NOMO-1 treated with dmso at 0.1 percent for 144 hours (cell line): ENCODE measurements around the gene NAB2.

Experiments
- DNase-seq: peaks from one replicate; lab custom pipeline; 2025; ENCODE audit not compliant: unreplicated experiment; lab: John Stamatoyannopoulos, UW

The NAB2 gene

DNA sequence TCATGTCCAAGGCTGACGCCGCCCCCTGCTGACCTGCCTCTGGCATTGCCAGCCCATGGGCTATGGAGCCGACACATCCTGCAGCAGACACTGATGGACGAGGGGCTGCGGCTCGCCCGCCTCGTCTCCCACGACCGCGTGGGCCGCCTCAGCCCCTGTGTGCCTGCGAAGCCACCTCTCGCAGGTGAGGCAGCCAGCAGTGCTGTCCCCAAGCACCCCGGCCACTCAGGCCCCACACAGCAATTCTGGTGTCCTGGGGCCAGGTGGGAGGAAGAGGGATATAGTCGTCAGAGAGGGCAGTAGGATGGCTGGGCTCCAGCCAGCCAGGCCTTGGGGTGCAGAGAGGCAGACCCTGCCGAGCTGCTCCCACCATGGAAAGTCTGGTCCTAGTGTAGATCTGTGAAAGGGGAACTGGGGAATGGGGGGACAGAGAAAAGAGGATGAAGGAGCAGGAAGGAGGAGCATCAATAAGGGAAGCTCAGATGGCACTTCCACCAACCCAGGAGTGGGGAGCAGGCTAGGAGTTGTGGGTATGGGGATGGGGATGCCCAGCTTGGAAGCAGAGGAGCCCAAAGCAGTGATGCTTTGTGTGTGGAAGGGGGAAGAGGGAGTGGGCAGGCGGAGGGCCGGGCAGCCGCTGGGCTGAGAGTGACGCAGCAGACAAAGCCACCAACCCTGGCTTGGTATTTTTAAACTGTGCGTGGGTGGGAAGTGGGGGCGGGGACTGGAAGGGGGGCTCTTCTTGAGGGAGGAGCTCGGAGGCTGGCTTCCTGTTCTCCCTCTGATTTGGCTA lies 4.7 kb downstream of the NAB2 start:
- no peak for DNase-seq

DNA sequence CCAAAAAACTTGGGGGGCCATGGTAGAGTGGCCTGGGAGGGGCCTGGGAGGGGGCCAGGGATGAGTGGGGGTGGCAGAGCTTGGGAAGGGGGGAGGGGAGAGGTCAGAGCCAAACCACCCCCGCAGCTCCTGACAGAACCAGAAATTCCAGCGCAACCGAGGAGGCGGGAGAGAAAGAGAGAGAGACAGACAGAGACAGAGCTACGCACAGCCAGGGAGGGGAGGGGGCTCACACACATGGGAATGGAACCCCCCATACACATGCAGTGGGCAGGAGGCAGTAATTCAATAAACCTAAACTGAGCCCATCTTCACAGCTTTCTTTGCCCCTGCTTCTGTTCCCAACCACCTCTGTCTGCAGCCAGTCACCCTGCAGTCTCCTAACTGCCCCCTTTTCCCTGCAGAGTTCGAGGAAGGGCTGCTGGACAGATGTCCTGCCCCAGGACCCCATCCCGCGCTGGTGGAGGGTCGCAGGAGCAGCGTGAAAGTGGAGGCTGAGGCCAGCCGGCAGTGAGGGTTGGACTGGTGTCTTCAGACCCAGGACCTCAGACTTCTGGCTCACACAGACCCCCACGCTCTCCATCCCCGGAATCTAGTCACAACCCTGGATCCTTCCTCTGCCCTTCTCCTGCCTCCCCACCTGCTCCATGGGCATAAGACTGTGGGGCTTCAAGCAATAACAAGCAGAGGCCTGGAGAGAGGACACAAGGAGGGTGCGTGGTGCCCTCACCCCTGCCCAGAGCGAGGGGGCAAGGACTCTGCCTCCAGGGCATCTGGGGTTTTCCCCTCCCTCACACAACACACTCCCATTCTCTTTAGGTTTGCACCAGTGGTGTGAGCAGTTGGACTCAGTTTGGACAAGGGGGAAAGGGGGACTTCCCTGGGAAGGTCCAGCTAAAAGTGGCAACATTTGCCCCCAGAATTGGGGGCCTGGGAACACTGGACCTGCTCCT lies 5.6 kb downstream of the NAB2 start:
- DNase-seq, result no peak

DNA sequence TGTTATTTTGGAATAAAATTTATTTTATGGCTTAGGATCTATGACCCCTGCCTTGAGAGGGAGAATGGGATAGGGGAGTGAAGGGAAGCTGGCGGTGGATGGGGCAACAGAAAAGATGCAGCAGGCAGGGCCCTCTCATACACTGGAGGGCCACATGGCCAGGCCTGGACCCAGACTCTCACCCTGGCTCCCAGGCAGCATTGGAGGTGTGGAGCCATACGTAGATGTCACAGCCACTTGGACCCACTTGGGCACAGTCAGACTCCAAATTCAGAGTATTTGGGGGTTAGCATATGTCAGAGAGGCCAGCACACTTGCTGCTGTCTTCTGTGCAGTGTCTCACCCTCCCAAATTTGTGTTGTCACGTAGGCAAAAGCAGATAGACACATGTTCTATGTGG lies 6.5 kb downstream of the NAB2 start:
- DNase-seq, result no peak

DNA sequence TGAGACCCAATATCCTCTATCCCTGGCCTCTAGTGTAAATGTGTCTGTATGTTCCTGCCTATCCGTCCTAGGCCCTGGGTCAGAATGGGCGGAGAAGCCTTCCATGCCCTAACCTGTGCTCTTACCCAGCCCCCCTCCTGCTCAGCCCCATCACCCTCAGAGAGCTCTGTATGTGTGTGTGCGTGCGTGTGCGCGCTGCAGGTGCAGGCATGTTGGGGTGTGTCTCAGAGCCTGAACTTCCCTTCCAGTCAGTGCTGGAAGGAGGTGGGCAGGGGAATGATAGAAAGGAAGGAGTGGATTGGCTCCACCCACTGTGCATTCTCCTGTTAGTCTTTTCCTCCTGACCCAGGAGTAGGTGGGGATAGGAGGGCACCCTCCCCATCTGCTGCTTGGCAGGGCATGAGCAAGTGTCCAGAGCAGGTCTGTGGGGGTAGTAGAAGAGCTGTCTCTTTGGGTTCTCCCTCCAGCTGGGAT lies 7.2 kb downstream of the NAB2 start:
- DNase-seq, result no peak

DNA sequence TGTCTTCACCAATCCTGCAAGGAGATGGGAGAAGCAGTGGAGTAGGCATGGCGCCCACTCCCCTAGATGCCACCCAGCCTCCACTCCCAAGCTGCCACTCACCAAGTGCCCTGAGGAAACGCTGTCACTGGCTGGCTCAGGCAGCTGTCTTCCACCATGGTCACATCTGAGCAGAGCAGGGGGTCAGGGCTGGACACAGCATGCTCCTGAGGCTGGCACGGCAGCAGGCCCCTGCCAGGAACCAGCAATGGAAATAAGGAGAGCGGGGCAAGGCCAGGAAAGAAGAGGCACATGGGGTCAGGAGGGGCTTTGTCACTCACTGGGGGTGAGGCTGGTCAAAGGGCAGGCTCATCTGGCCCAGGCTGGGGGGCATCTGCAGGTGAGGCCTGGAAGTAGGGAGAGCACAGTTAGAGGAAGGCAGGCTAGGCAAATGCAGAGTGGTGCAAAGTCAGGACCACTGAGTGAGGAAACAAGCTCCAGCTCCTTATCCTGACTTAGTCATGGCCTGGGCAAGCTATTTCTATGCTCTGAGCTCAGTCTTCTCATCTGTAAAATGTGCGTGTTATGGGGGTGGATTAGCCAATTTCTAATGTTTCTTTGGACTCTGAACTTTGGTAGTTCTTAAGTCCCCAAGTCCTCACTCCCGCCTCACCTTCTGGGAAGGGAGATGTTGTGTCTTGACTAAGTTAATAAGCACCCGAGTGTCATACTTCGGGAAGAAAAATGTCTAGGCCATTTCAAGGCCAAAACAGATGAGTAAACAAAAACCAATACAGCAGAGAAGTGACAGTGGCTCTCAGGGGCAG lies 8.0 kb downstream of the NAB2 start:
- no peak for DNase-seq

DNA sequence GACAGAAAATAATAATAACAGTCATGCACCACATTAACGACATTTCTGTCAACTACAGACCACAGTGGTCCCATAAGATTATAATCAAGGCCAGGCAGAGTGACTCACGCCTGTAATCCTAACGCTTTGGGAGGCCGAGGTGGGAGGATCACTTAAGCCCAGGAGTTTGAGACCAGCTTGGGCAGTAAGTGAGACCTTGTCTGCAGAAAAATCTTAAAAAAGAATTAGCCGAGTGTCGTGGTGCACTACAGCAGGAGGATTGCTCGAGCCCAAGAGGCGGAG lies 8.6 kb downstream of the NAB2 start:
- no peak for DNase-seq

DNA sequence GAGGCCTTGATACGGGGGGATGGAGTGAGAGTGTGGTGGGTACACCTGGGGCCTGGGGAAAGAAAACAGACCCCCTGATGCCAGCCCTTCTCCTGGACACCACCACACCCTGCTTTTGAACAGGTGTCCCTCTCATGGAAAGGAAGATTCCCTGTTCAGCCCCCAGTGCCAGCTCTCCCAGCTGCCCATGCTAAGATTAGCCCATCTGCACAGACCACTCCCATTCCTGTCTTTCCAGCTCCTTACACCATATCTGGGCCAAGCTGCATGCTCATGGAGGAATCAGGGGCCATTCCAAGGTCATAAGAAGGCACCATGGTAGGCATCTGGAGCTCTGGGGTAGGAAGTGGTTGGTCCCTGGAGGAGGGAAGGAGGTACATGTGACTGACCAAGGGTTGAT lies 9.6 kb downstream of the NAB2 start:
- no peak for DNase-seq

DNA sequence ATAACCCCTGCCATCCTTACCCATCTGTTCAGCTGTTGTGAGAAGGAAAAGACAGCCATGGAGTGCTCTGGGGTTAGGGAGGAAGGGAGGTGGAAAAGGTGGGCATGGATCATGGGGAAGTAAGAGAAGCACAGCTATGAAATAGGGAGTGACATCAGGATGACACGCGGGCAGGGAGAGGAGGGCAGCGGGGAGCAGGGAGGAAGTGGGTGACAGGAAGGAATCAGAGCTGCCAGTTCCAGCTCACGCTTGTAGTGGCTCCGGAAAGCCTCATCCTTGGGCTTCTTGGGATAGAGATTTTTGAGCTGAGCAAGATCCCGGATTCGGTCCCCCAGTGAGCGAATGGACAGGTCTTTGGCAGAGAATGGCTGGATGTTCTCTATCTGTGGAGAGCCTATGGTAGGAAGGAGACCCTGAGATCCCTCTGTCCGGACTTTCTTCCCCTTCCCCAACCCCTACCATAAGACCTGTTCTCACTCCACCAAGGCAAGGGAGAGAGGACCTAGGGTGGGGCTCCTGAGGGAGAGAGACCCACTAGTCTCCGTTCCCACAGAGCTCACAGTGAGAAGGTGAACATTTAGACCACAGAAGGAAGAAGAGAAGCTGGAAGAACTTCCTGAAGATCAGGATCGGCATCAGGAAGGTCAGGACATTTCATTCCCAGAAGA lies 10.3 kb downstream of the NAB2 start:
- DNase-seq, result no peak

DNA sequence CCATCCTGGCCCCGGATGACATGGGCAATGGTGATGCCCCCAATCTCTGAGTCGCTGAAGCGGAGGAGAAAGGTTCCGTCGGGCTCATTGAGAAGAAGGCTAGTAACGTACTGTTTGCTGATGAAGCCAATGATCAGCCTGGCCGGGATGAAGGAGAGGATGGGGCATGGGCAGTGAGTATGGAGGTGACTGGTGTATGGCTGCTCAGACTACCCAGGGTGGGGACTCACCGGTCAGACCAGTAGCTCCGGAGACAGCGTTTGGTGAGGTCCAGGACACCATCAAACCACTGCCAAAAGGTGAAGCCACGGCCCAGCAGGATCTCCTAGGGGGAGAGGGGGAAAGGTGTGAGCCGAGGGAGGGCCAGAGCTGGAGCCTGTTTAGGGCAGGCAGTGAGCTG lies 10.9 kb downstream of the NAB2 start:
- DNase-seq, result no peak

DNA sequence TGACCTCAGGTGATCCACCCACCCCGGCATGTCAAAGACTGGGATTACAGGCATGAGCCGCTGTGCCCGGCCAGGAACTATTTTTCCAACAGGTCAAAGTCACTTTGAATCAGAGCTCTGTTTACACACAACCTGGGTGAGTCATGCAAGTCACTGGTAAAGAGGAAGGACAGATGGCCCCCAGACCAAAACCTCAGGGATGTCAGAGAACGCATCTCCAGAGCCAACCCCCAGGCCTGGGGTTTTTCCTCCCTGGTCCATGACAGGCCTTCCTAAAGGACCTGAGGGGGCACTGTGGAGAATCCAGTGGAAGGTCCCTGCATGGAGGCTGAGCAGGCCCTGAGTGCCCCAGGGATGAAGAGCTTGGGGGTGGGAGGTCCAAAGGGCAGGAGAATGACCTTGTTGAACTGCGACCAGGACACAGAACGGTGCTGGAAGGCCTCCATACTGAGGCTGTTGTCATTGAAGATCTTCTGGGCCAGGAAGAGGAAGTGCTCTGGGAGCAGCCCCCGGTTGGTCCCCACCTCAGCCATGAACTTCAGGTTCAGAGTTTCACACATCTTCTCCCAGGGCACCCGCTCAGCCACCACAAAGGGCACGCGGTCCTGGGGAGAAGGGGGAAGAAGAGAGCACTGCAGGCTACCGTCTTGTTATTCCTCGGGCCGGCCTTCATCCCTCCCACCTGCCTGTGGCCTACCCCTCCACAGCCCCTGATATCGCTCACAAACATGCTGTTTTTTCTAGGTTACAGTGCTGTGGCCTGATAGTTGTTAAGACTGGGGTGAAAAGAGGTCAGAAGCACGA lies 13.2 kb downstream of the NAB2 start:
- no peak for DNase-seq

DNA sequence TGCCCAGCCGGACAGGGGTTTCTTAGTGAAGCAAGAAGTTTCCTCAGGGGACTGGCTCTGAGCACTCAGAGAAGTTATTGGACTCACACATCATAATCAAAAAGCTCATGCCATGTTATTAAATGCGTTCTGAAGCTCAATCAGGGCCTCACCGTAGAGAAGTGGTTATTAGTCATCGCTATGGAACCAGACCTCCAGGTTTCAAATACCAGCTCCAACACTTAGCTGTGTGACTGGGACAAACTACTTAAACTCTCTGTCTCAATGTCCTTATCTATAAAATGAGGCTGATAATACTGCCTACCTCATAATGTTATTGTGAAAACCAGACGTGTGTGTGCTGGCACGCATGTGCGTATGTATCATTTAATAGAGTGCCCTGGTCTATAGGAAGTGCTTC lies 14.9 kb downstream of the NAB2 start:
- no peak for DNase-seq

DNA sequence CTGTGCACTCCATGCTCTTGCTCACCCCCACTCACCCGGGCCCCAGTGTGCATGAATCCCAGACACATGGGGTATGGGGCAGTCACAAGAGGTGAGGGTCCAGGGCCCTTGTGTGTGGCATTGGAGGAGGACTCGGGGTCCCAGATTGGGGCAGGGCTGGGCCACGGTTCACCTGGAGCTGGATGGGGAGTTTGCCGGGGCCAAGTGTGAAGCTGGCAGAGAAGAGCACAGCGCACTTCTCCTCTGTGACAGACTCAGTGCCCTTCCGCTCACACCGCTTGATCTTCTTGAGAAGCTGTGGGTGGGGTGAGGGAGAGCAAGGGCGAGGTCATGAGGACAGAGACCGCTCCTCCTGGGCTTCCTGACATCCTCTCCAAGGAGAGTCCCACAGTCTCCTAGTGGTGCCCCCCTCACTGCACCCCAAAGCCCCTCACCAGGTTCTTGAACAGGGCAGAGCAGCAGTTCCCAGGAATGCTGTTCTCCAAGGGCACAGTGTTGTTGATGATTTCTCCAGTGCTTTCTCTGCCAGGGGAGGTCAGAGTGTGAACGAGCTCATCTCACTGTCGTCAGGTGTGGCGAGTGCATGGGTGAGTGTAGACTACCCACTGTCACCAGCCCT lies 15.5 kb downstream of the NAB2 start:
- no peak for DNase-seq

DNA sequence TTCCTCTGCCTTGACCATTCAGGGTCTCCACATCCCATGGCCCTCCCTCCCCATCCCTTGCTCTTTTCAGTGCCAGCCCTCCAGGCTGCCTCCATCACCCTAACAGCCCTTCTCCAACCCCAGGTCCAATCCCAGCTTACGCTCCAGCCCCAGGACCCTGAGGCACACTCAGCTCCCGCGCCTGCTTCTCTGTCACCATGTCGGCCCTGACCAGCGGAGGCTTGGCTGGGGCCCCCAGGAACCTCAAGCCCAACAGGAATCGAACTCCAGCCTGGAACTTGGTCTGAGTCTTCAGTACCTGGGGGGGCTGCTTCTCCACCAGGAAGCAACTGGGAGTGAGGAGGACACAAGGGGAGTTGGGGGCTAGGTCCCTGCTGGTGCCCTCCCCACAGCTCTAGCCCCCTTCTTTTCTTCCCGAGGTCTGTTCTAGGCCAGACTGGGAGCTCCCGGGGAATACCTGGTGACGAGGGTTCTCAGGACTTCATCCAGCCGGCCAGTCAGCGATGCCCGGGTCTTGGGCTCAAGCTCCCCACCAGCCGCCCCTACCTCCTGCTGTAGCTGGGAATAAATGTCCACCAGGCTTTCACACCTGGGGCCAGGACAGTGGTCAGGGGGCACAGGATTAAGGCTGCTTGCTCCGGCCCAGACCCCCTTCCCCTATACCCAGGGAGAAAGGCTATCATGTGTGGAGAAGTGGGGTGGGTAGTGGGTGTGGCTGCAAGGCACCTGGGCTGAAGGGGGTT lies 16.3 kb downstream of the NAB2 start:
- no peak for DNase-seq

DNA sequence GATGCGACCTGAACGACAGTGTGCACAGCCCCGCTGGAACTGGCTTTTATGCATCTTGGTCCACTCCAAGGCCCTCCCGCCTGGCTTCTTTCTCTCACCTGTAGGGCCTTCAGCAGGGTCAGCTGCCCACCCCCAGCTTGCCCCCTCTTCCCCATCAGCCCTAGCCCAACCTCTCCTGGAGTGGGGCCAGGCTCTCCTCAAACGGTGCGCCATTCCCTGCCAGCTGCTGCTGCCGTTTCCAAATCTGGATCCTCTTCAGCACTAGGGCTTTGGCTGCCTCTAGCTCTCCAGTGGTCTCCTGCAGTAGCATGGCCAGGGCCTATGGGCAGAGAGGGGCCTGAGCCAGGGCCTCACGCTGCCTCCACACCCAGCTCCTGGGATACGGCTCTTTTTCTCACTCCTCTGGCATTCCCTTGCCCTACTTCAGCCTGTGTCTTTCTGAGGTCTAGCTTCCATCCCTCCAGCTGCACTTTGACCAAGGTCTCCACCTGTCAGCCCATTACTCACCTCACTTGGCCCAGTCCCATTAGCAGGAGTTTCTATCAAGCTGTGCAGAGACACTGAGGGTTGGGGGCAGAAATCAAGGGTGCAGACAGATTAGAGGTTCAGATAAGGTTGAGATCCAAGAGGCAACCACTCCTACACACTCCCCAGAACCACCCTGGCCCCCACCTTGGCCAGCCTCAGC lies 17.3 kb downstream of the NAB2 start:
- DNase-seq, result no peak

DNA sequence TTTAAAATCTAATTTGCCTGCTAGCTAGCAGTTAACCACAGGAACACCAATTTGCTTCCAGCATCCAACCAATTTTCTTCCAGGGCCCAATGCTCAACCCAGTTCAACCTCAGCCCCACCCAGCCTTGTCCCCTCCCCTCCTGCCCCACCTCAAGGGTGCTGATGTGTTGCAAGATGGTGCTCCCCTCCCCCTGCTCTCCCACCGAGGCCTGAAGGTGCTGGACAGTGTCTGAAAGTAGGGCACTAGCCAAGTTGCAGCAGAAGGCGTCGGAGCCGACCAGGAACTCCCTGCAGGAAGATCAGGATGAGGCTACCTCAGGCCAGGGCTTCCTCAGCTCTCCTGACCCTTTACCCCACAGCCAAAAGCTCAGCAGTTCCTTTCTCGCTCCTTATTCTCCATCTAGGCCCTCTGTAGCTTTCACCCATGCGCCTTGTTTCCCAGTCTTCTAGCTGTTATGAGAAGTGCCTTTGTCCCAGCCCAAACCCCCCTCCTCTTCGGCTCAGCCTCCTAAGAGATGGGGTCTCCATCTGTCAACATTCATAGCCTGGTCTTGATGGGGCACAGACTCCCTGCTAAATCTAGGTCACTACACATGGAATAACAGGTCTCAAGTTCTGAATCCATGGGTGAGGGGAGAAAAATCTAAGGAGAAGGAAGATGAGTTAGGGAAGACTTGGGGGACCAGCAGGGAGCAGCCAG lies 18.7 kb downstream of the NAB2 start:
- no peak for DNase-seq

DNA sequence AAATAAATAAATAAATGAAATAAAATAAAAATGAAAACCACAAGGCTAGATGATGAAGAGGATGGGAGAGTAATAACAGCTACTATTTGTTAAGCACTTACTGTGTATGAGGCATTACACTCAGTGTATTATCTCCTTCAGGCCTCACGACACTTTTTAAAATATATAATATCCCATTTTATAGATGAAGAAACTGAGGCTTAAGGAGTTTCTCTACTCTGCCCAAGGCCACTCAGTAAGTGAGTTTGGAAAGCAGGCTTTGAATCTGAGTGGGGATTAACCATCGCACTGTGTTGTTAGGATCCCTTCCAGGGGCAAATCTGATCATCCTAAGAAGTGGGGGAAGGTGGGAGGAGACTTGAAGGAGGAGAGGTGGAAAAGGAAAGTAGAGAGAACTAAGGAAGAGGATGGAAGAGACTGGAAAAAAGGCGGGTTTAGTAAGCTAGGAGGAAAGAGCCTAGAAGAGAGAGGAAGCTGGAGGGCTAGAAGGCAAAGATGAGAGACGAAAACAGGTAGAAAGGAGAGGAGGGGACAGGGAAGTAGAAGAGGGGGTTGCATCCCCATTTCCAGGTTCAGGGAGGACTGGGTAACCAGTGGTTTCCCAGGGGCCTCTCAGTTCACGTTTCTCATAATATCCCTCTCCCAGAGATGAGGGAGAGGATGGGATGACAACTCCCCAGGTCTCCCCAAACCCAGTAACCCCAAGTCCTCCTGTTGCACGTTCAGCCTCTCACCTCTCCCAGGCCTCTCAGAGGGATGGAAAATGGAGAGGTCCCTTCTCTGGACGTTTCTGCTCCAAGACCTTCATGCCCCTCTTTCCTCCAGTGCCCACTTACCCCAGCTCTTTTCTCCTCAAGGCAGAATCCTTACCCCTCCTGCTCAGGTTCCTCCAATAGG lies 20.5 kb downstream of the NAB2 start:
- DNase-seq, result no peak
